GM23338 (cell line): Measurements from ENCODE around the gene JDP2. TPM values are rescaled to one million over a fixed set of nuclear protein-coding genes. Genes with fewer than 3 reads are reported as not detected.

ENCODE experiments used
- ATAC-seq: fragments of 200-7000 bp; cut with Tn5 transposase; 3 replicates; pipeline ENCODE4 v1.9.1; 2020
- DNase-seq: peaks from one replicate; pipeline ENCODE4 v3.0.0-alpha.2; 2015; ENCODE audit warnings: low spot score
- H2AFZ ChIP-seq: fragments of 200-600 bp; sonication (generic); 2 replicates; pipeline ENCODE4 v1.8.0; 2016; ENCODE audit warnings: antibody characterized with exemption, mild to moderate bottlenecking, moderate library complexity
- H3F3A ChIP-seq: fragments of 200-600 bp; sonication (generic); replicated peaks from 2 replicates; pipeline ENCODE4 v1.8.0; 2017; ENCODE audit warnings: antibody characterized with exemption, mixed run types, low read depth
- H3K27ac ChIP-seq: fragments of 200-600 bp; sonication (generic); 2 replicates; pipeline ENCODE4 v1.6.1; 2016; ENCODE audit warnings: low read depth
- H3K27me3 ChIP-seq: fragments of 200-600 bp; sonication (generic); 2 replicates; pipeline ENCODE4 v1.8.0; 2016; ENCODE audit warnings: mild to moderate bottlenecking, mixed run types, moderate library complexity; ENCODE audit not compliant: insufficient read depth
- H3K36me3 ChIP-seq: fragments of 200-600 bp; sonication (generic); 2 replicates; pipeline ENCODE4 v1.8.0; 2016; ENCODE audit warnings: mild to moderate bottlenecking; ENCODE audit not compliant: insufficient read depth
- H3K4me1 ChIP-seq: fragments of 200-600 bp; sonication (generic); 2 replicates; pipeline ENCODE4 v1.8.0; 2016; ENCODE audit warnings: mild to moderate bottlenecking, moderate library complexity; ENCODE audit not compliant: insufficient read depth
- H3K4me2 ChIP-seq: fragments of 200-600 bp; sonication (generic); 2 replicates; pipeline ENCODE4 v1.7.1; 2017; ENCODE audit warnings: mixed run types
- H3K4me3 ChIP-seq: fragments of 200-600 bp; sonication (generic); 2 replicates; pipeline ENCODE4 v1.6.1; 2016; ENCODE audit warnings: mixed run types
- H3K79me2 ChIP-seq: fragments of 200-600 bp; sonication (generic); replicated peaks from 2 replicates; pipeline ENCODE4 v1.8.0; 2017; ENCODE audit warnings: mild to moderate bottlenecking; ENCODE audit not compliant: insufficient read depth
- H3K9me2 ChIP-seq: fragments of 200-600 bp; sonication (generic); 2 replicates; pipeline ENCODE4 v1.8.0; 2017; ENCODE audit not compliant: insufficient read depth
- H4K20me1 ChIP-seq: fragments of 200-600 bp; sonication (generic); replicated peaks from 2 replicates; pipeline ENCODE4 v1.8.0; 2017; ENCODE audit warnings: mild to moderate bottlenecking; ENCODE audit not compliant: insufficient read depth
- H3K27ac Mint-ChIP-seq: 2 replicates; pipeline ENCODE4 v1.8.0; 2020; ENCODE audit warnings: inconsistent platforms, mild to moderate bottlenecking, moderate library complexity, mixed read lengths
- H3K27me3 Mint-ChIP-seq: 3 replicates; pipeline ENCODE4 v1.8.0; 2022; ENCODE audit warnings: low read depth, mild to moderate bottlenecking, moderate library complexity, mixed read lengths, inconsistent platforms; ENCODE audit not compliant: insufficient read depth, poor library complexity
- H3K36me3 Mint-ChIP-seq: 3 replicates; pipeline ENCODE4 v1.8.0; 2021; ENCODE audit warnings: low read depth, mild to moderate bottlenecking, inconsistent platforms, moderate library complexity, mixed read lengths
- H3K4me1 Mint-ChIP-seq: 3 replicates; pipeline ENCODE4 v1.8.0; 2020; ENCODE audit warnings: mild to moderate bottlenecking, inconsistent platforms, mixed read lengths
- H3K4me3 Mint-ChIP-seq: 3 replicates; pipeline ENCODE4 v1.8.0; 2021; ENCODE audit warnings: moderate library complexity, mild to moderate bottlenecking, inconsistent platforms, mixed read lengths
- H3K9me3 Mint-ChIP-seq: 3 replicates; pipeline ENCODE4 v1.8.0; 2020; ENCODE audit warnings: moderate library complexity, mild to moderate bottlenecking, inconsistent platforms, mixed read lengths
- CREB1 ChIP-seq: fragments of 250-450 bp; sonication (Bioruptor Pico); IDR thresholded peaks from 2 replicates; pipeline ENCODE4 v1.5.0; 2020; ENCODE audit warnings: low read depth, mild to moderate bottlenecking, moderate library complexity
- CTCF ChIP-seq, 2 experiments: fragments of 200-600 bp in 1 of 2; sonication (generic) in 1 of 2; conservative IDR thresholded peaks; 2 replicates each; pipeline versions ENCODE4 v1.5.1 to v1.6.1; 2016 to 2017; ENCODE audit warnings: antibody characterized with exemption in 2 of 2, low read depth in 2 of 2, mild to moderate bottlenecking in 2 of 2, moderate library complexity in 1 of 2
- ETS1 ChIP-seq: IDR thresholded peaks from 2 replicates; pipeline ENCODE4 v1.6.1; 2016; ENCODE audit warnings: antibody characterized with exemption
- EZH2 ChIP-seq: fragments of 200-600 bp; sonication (generic); IDR thresholded peaks from one replicate; pipeline ENCODE4 v1.8.0; 2017; ENCODE audit warnings: antibody characterized with exemption, mild to moderate bottlenecking, low read depth; ENCODE audit not compliant: unreplicated experiment
- JUNB ChIP-seq: IDR thresholded peaks from one replicate; pipeline ENCODE4 v1.6.1; 2016; ENCODE audit warnings: antibody characterized with exemption; ENCODE audit not compliant: unreplicated experiment
- NANOG ChIP-seq: IDR thresholded peaks from 2 replicates; pipeline ENCODE4 v1.6.1; 2016; ENCODE audit warnings: antibody characterized with exemption, borderline replicate concordance
- REST ChIP-seq: IDR thresholded peaks from one replicate; pipeline ENCODE4 v1.6.1; 2018; ENCODE audit warnings: antibody characterized with exemption; ENCODE audit not compliant: unreplicated experiment
- STAT1 ChIP-seq: IDR thresholded peaks from one replicate; pipeline ENCODE4 v1.6.1; 2016; ENCODE audit warnings: antibody characterized with exemption; ENCODE audit not compliant: unreplicated experiment
- ZNF114 ChIP-seq: fragments of 250-450 bp; sonication (Bioruptor Pico); IDR thresholded peaks from 2 replicates; pipeline ENCODE4 v1.5.0; 2020; ENCODE audit warnings: mild to moderate bottlenecking, moderate library complexity
- ZNF331 ChIP-seq: fragments of 250-450 bp; sonication (Bioruptor Pico); IDR thresholded peaks from 2 replicates; pipeline ENCODE4 v1.5.0; 2020; ENCODE audit warnings: low read depth, mild to moderate bottlenecking, moderate library complexity
- ZNF462 ChIP-seq: fragments of 250-450 bp; sonication (Bioruptor Pico); IDR thresholded peaks from 2 replicates; pipeline ENCODE4 v1.5.0; 2020; ENCODE audit warnings: mild to moderate bottlenecking, moderate library complexity
- polyA plus RNA-seq: library from polyadenylated mRNA; unstranded; fragments of >200 nt; fragmentation: Nextera tagmentation; extraction: Ambion mirVana; gene quantifications from 2 replicates; pipeline ENCODE4 v1.2.1, GENCODE V29; 2016
- total RNA-seq: library from RNA; depleted of rRNA; stranded (reverse); fragments of >200 nt; shearing (Covaris generic); gene quantifications from 2 replicates; pipeline ENCODE4 v1.2.3, GENCODE V29; 2014

JDP2 gene
- total and polyA plus RNA-seq, 2 experiments from 2014 or later, result 12.5 to 38.9 TPM

- TF ChIP-seq ZNF462, result no peak
- no peak for TF ChIP-seq ETS1
These were observed 20.4 kb downstream of the JDP2 start (continued) for GRCh38 chr14:75448209-75448608.

GRCh38 chr14:75449036-75449435 is 21.2 kb downstream of the JDP2 start:
- Histone ChIP-seq H3K9me2 (no peaks in the 10 kb centered on the region), H3K27ac (0 out of 2 replicates have a peak overlapping the region, but pooled peaks have one; percentile 18), H4K20me1 (peaks cover 4% of the 10 kb centered on the region), H3K36me3 (no peaks in the 10 kb centered on the region; the same call in 1 of the 2 replicates), H2AFZ (no peak overlapping the region), H3K79me2 (peaks cover 50% of the 10 kb centered on the region), H3K4me2 (no peak overlapping the region), H3F3A (peaks cover 11% of the 10 kb centered on the region; the same call in 1 of the 2 replicates), H3K27me3 (no peaks in the 10 kb centered on the region), H3K4me1 (peaks cover 19% of the 10 kb centered on the region), H3K4me3 (no peak overlapping the region)
- no peaks in the 10 kb centered on the region for H3K9me3 Mint-ChIP-seq
- H3K4me1 Mint-ChIP-seq, result peaks cover 39% of the 10 kb centered on the region
- H3K36me3 Mint-ChIP-seq, result peaks cover 22% of the 10 kb centered on the region
- ATAC-seq (no peak), DNase-seq (no peak)
- H3K4me3 Mint-ChIP-seq, result no peak overlapping the region
- peaks cover 9% of the 10 kb centered on the region for H3K27me3 Mint-ChIP-seq
- H3K27ac Mint-ChIP-seq, result no peak overlapping the region
- TF ChIP-seq ETS1 (no peak), NANOG (no peak), ZNF331 (CRISPR knock-in tag) (no peak), REST (no peak), JUNB (no peak), CREB1 (no peak), EZH2 (no peak), STAT1 (no peak), CTCF (conservative IDR thresholded peaks at IDR 0.05; ENCODE audit: low read depth in 2 of 2) (no peak), ZNF114 (CRISPR knock-in tag) (no peak)
